ENCODE results near the gene TNFRSF12A.
A peak's percentile ranks its signal among the peaks of the same experiment; 100 is the strongest.
"Not testable (repeated sequence)": the region's sequence is repeated elsewhere in the genome, so short reads cannot be mapped to it uniquely, and the experiment has no call there.

Gene TNFRSF12A

DNA sequence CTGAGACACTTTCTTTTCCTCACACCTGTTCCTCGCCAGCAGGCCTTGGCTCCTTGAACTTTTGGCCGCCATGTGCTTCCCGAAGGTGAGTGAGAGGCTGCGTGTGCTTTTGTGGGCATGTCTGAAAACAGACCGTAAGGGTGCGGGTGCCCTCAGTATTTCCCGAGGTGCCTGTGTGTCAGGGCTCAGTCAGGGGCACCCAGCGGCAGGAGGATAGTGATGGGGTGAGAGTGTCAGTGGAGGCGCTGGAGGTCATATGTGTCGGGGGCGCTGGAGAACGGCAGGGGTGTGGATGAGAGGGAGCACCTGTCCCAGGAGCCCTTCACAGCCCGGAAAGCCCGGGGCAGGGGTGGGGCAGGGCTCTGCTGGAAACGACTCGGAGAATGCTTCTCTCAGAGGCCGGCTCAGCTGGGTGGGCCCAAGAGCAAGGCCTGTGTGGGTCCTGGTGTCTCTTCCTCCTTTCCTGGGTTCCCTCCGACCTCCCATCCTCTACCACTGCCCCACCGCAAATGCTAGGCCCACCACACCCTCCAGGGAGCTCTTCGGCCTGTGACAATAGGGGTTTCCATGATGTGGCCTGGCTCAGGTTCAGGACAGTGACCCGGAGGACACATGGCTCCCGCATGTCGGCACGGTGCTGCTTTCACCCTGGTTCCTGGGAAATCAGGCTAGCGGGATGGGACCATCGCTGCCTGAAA is 45.7 kb downstream of the TNFRSF12A start:
- no peaks in the 10 kb centered on the region for H3K9me3 ChIP-seq (ENCODE audit: low read depth, low read length)
- H3K27ac ChIP-seq, result no peak overlapping the region
- H3K36me3 ChIP-seq (ENCODE audit: insufficient read depth, low read length), result no peaks in the 10 kb centered on the region
- H3K4me3 ChIP-seq, result peak overlapping the region; percentile 41
- H3K9ac ChIP-seq (ENCODE audit: insufficient read length), result no peak overlapping the region
- TF ChIP-seq EZH2 (IDR thresholded peaks at IDR 0.05) (no peak), POLR2AphosphoS5 (IDR thresholded peaks at IDR 0.05; ENCODE audit: borderline replicate concordance, low read depth, low read length) (no peak), FOXP2 (optimal IDR thresholded peaks at IDR 0.05; ENCODE audit: control extremely low read depth, extremely low read length, insufficient read depth) (no peak)
- no peak for DNase-seq (ENCODE audit: low read depth, low spot score)

DNA sequence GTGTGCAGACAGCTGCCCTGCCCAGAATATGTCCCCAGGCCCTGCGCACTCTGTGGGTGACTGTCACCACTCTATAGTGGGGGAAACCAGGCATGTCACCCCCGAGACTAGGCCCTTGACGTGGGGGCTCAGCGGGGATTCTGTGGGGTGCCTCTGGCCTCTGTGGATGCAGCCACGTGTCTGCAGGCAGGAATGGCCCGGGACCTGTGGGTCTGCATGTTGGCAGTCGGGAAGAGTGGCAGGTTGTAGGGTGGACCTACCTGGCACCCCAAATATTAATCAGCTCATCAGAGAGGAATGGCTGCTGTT is 46.2 kb downstream of the TNFRSF12A start:
- Histone ChIP-seq H3K9me3 (ENCODE audit: low read depth, low read length) (no peaks in the 10 kb centered on the region), H3K9ac (ENCODE audit: insufficient read length) (no peak overlapping the region), H3K36me3 (ENCODE audit: insufficient read depth, low read length) (no peaks in the 10 kb centered on the region), H3K4me3 (no peak overlapping the region), H3K27ac (no peak overlapping the region)
- no peak for TF ChIP-seq FOXP2 (optimal IDR thresholded peaks at IDR 0.05; ENCODE audit: control extremely low read depth, extremely low read length, insufficient read depth)
- no peak for TF ChIP-seq POLR2AphosphoS5 (IDR thresholded peaks at IDR 0.05; ENCODE audit: borderline replicate concordance, low read depth, low read length)
- no peak for TF ChIP-seq EZH2 (IDR thresholded peaks at IDR 0.05)
- DNase-seq (ENCODE audit: low read depth, low spot score), result no peak

DNA sequence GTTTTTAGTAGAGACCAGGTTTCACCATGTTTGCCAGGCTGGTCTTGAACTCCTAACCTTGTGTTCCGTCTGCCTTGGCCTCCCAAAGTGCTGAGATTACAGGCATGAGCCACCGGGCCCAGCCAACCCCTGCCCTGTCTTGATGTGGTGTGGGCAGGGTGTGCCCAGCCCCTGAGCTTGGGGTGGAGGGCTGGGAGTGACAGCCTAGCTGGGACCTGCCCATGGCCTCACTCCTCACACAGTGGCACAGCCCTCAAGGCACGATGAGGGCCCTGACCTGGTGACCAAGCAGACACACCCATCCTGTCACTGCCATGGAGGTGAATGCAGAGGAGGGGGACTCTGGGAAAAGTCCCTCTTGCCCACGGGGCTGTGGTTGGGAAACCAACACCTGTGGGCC is 48.3 kb downstream of the TNFRSF12A start:
- Histone ChIP-seq H3K36me3 (ENCODE audit: insufficient read depth, low read length) (no peaks in the 10 kb centered on the region), H3K4me3 (no peak overlapping the region), H3K9ac (ENCODE audit: insufficient read length) (no peak overlapping the region), H3K27ac (no peak overlapping the region), H3K9me3 (ENCODE audit: low read depth, low read length) (no peaks in the 10 kb centered on the region)
- TF ChIP-seq POLR2AphosphoS5 (IDR thresholded peaks at IDR 0.05; ENCODE audit: borderline replicate concordance, low read depth, low read length), result no peak
- TF ChIP-seq FOXP2 (optimal IDR thresholded peaks at IDR 0.05; ENCODE audit: control extremely low read depth, extremely low read length, insufficient read depth), result no peak
- no peak for TF ChIP-seq EZH2 (IDR thresholded peaks at IDR 0.05)
- no peak for DNase-seq (ENCODE audit: low read depth, low spot score)

DNA sequence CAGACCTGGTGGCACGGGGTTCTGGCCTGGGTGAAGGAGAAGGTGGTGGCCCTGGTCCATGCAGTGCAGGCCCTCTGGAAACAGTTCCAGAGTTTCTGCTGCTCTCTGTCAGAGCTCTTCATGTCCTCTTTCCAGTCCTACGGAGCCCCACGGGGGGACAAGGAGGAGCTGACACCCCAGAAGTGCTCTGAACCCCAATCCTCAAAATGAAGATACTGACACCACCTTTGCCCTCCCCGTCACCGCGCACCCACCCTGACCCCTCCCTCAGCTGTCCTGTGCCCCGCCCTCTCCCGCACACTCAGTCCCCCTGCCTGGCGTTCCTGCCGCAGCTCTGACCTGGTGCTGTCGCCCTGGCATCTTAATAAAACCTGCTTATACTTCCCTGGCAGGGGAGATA is 49.0 kb downstream of the TNFRSF12A start:
- H3K9ac ChIP-seq (ENCODE audit: insufficient read length); H3K9me3 ChIP-seq (ENCODE audit: low read depth, low read length); H3K4me3 ChIP-seq; H3K27ac ChIP-seq; DNase-seq (ENCODE audit: low read depth, low spot score); H3K36me3 ChIP-seq (ENCODE audit: insufficient read depth, low read length): not testable (repeated sequence)

DNA sequence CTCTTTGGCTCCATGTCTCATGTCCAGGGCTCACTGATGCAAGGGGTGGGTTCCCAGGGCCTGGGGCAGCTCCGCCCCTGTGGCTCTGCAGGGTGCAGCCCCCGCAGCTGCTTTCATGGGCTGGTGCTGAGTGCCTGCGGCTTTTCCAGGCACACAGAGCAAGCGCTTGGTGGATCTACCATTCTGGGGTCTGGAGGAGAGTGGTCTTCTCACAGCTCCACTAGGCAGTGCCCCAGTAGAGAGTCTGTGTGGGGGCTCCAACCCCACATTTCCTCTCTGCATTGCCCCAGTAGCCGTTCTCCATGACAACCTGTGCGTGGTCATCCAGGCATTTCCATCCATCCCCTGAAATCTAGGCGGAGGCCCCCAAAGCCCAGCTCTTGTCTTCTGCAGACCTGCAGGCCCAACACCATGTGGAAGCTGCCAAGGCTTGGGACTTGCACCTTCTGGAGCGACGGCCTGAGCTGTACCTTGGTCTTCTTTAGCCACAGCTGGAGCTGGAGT is 50.5 kb downstream of the TNFRSF12A start:
- no peak for DNase-seq (ENCODE audit: low read depth, low spot score)
- TF ChIP-seq FOXP2 (optimal IDR thresholded peaks at IDR 0.05; ENCODE audit: control extremely low read depth, extremely low read length, insufficient read depth), result no peak
- no peak for TF ChIP-seq POLR2AphosphoS5 (IDR thresholded peaks at IDR 0.05; ENCODE audit: borderline replicate concordance, low read depth, low read length)
- no peak for TF ChIP-seq EZH2 (IDR thresholded peaks at IDR 0.05)
- H3K27ac ChIP-seq, result no peak overlapping the region
- H3K9ac ChIP-seq (ENCODE audit: insufficient read length), result no peak overlapping the region
- no peaks in the 10 kb centered on the region for H3K9me3 ChIP-seq (ENCODE audit: low read depth, low read length)
- H3K36me3 ChIP-seq (ENCODE audit: insufficient read depth, low read length), result no peaks in the 10 kb centered on the region
- H3K4me3 ChIP-seq, result no peak overlapping the region

DNA sequence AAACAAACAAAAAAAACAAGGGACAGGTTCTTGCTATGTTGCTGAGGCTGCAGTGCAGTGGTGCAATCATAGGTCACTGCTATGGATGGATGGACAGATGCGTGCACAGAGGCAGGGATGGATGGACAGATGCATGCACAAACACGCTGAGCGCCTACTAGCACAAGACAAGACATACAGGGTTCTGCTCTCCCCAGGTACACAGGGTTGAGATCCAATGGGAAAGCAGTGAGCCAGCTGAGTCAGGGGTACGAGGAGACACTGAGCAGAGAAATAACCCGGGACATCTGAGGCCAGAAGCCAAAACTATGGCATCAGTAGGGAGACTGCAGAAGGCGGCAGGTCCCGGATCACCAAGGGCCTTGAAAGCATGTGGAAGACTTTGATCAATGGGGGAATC is 51.5 kb downstream of the TNFRSF12A start:
- H3K4me3 ChIP-seq, result no peak overlapping the region
- no peak overlapping the region for H3K9ac ChIP-seq (ENCODE audit: insufficient read length)
- no peak overlapping the region for H3K27ac ChIP-seq
- TF ChIP-seq FOXP2 (optimal IDR thresholded peaks at IDR 0.05; ENCODE audit: control extremely low read depth, extremely low read length, insufficient read depth) (no peak), EZH2 (IDR thresholded peaks at IDR 0.05) (no peak), POLR2AphosphoS5 (IDR thresholded peaks at IDR 0.05; ENCODE audit: borderline replicate concordance, low read depth, low read length) (no peak)
- H3K36me3 ChIP-seq (ENCODE audit: insufficient read depth, low read length), result no peaks in the 10 kb centered on the region
- H3K9me3 ChIP-seq (ENCODE audit: low read depth, low read length), result no peaks in the 10 kb centered on the region
- no peak for DNase-seq (ENCODE audit: low read depth, low spot score)

All from SK-N-MC (cell line).